Left hindlimb (tissue), 1 donor: ENCODE results near the gene PYROXD2.

Experiments
- DNase-seq: peaks from one replicate; pipeline ENCODE4 v3.0.0-alpha.2; 2018

Gene PYROXD2

GRCh38 chr10:98433881-98434732 is 19.1 kb upstream of the PYROXD2 start:
- no peak for DNase-seq

GRCh38 chr10:98433371-98433770 is 18.4 kb upstream of the PYROXD2 start:
- DNase-seq, result no peak

DNA sequence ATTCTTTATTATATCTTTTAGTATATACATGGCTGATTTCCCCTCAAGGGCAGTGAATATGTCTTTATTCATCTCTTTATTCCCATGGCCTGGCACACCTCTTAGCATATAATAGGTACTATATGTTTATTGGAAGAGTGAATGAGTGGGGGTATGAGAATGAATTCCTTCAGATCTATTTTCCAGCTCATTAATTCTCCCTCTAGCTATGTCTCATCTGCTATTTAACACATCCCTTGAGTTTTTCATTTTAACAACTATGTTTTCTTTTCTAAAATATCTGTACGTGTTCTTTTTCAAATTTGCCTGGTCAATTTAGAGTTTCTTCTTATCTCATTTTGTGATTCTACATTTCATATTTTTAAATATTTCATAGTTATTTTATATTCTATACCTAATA is 17.3 kb upstream of the PYROXD2 start:
- no peak for DNase-seq

DNA sequence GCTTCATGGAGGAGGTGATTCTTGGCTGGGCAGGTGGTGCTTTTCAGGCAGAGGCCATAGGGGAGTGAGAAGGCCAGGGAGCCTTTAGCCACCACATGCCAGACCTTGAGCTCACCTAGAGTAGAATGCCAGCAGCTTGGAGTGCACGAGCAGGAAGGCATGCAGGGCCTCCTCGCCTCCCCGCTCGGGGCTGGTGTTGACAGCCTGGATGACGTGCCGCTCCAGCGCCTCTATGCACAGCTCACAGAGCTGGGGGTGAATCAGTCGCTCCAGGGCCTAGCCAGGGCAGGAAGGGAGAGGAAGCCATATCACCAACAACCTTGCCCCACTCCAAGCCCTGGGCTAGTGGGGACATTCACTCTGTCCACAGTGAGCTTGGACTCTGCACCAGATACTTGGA is 16.0 kb upstream of the PYROXD2 start:
- DNase-seq, result no peak

GRCh38 chr10:98430427-98430826 is 15.4 kb upstream of the PYROXD2 start:
- no peak for DNase-seq

GRCh38 chr10:98429320-98430072 is 14.5 kb upstream of the PYROXD2 start:
- no peak for DNase-seq

GRCh38 chr10:98427011-98427515 is 12.1 kb upstream of the PYROXD2 start:
- DNase-seq, result no peak

- no peak for DNase-seq
Measured at GRCh38 chr10:98425511-98426352, 10.8 kb upstream of the PYROXD2 start.

DNA sequence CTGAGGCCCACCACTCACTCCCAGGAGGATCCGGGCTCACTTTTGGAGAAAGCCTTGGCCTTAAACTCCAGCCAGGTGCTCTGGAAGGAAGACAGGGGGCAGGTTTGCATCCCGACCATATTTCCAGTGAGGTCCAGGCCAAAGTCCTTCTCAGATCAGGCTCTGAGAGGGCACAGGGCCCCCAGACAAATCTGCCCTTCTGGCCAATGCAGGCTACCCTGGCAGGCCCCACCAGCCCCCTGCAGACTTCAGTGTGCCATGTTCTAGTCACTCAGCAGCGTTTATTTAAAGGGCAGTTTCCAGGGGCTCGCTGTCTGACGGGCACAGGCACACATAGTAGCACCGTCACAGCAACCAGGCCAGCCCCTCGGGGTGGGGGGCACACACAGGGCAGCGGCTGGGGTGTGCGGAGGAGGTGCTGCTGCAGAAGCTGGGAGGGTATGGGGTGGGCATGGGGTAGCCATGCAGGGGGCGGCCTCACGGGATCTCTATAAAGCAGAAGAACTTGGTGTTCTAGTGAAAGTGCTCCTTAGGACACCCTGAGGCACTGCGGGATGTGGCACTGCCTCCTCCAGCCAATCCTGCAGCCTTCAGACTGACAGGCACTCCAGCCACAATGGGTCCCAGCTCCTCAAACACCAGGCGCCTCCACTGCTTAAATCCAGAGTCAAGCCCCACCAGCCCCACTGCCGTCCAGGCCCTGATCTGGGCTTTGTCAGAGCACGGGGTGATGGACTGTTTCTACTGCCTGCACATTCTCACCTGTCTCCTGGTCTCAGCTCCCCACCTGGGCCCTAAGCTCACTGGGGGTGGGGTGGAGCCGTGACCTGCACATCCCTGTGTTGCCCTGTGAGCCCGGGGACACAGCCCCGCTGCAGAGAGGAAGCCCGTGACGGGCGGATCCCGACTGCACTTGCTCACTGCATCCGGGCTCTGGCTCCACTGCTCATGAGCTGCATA is 9.6 kb upstream of the PYROXD2 start:
- DNase-seq, result no peak

DNA sequence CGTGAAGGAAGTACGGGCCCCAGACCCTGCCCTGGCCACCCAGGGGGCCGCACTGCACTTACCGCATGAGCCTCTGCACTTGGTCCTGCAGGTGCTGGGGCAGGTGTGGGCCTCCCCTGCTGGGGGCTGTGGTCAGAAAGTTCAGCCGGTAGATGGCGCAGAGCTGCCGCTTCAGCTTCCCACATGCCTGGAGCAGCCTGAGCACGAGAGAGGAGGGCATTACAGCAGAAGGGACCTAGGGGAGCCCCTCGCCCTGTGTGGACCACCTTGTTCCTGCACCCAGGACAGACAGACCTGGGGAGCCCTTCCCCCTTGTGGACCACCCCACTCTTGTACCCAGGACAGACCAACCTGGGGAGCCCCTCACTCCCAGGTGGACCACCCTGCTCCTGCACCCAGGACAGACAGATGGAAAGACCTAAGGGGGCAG is 8.7 kb upstream of the PYROXD2 start:
- DNase-seq, result no peak

- no peak for DNase-seq
Measured at GRCh38 chr10:98422182-98422581, 7.2 kb upstream of the PYROXD2 start.

GRCh38 chr10:98420786-98421185 is 5.8 kb upstream of the PYROXD2 start:
- no peak for DNase-seq

DNA sequence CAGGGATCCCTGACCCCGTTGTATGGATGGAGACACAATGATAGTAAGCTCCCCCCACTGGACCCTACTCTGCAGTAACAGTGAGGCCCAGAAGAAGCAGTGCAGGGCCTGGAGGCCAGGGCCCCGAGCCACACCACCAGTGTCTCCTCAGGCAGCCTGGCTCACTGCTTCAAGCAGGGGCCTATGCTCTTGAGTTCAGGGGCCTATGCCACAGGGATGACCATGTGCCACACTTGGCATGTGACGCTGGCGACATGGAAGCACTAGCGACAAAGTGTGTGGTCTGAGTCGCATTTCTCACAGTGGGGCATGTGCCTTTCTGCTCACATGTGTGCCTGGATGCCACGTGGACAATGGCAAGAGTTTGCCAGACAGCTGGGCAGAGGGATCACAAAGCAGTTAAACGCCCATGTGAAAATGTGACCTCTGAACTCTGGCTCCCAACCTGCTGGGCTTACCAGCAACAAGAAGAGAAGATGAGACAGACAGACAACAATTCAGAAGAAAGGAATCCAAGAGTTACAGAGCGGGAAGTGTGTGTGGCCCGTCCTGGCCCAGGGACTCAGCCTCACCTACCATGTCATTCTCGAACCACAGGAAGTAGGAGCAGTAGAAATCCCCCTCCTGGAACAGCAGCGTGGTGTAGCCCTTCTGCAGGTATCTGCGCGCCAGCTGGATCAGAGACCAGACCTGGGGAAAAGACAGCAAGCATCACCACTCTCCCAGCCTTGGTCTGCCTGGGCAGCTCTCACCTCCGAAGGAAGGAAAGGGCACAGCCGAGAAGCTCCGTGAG is 4.7 kb upstream of the PYROXD2 start:
- no peak for DNase-seq

GRCh38 chr10:98418665-98419468 is 3.9 kb upstream of the PYROXD2 start:
- DNase-seq, result no peak

DNA sequence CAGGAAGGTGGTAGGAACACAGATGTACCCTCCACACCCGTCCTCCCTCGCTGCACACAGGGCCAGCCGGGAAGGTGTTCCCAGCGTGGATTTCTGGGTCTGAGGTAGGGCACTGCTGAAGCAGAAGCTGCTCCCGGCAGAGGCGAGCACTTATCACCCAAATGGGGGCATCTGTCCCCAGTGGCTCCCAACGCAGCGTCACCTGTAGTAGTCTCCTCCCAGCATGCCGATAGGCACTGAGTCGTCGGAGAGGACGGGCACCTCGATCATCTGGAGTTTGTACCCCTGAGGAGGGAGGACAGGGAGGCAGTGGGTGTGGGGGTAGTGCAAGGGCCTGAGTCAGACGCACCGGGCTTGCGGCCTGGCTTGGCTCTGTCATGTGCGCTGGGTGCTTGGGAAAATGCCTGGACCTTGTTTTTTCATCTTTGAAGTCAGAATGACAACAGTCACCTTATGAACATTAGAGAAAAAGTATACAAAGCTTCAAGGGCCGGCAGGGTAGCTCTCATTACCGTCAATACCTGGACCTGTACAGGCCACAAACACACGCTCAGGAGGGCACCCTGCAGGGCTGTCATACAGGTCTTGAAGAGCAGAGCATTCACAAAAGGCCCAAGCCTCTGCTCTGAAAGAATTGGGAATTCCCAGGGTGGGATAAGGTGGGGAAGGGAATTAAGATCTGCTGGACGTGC is 3.1 kb upstream of the PYROXD2 start:
- no peak for DNase-seq

GRCh38 chr10:98417481-98417959 is 2.5 kb upstream of the PYROXD2 start:
- no peak for DNase-seq

DNA sequence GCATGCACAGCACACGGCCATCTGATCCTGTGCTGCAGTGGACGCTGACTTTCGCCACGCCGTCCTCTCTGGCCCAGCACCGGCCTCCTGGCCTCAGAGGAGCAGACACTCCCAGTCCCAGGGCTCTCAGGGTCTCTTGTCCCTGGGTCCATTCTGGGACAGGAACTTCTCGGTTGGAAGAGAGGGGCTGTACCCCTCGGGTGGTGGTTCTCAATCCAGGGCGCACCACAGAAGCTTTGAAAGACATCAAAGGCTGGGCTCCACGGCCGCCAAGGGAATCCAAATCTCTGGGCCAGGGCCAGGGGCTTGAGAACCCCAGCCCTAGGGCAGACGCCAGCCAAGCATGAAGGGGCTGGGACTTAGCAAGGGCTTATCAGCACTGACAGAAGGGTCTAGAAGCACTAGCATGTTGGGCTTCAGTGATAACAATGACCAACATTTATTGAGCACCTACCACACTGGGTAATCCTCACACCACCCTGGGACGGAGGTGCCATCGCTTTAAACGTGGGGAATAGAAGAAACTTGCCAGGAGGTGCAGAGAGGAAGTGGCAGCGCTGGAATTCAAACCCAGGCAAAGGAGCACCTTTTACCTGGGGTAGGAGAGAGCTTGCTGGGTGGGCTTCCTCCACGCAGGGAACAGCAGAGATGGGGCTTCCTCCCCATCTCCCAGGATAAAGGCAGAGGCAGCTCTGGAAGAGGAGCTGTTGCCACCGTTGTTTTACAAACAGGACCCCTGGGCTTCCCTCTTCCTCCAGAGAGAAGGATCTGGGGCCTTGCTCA is 1.8 kb upstream of the PYROXD2 start:
- DNase-seq, result no peak

DNA sequence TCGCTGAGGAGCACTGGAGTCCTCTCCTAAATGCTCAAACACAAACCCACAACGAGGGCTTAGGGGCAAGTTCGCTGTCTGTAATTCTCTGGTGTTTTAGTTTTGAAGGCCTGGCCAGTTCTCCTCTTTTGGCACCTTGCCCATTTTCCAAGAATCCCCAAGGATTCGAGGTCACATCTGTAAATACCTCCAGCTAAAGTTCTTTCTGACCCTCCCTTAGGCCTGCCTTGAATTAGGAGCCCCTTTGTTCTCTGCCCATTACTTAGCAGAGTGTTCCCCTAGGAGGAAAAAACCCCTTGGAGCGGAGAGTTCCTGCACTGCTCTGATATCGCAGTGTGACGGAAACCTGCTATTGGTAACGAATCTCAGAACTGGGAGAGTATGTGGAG is 743 bp upstream of the PYROXD2 start:
- no peak for DNase-seq

- DNase-seq, result no peak
Measured at GRCh38 chr10:98414578-98414931, 427 bp downstream of the PYROXD2 start.
